MM.1S (cell line): Measurements from ENCODE around the gene DIRAS2.

ENCODE experiments used
- DNase-seq: peaks from one replicate; pipeline ENCODE4 v3.0.0-alpha.2; 2015
- H2AFZ ChIP-seq: fragments of 300-600 bp; sonication (generic); 2 replicates; pipeline ENCODE4 v1.6.0; 2016; ENCODE audit warnings: antibody characterized with exemption, low read length
- H3F3A ChIP-seq: fragments of 300-600 bp; sonication (generic); 2 replicates; pipeline ENCODE4 v1.6.1; 2016; ENCODE audit warnings: mild to moderate bottlenecking, antibody characterized with exemption, low read length, moderate library complexity, mixed read lengths; ENCODE audit not compliant: insufficient read depth
- H3K27ac ChIP-seq: fragments of 300-600 bp; sonication (generic); 2 replicates; pipeline ENCODE4 v1.5.1; 2016; ENCODE audit warnings: mild to moderate bottlenecking, low read length
- H3K27me3 ChIP-seq: fragments of 300-600 bp; sonication (generic); replicated peaks from 2 replicates; pipeline ENCODE4 v1.6.0; 2016; ENCODE audit warnings: low read length; ENCODE audit not compliant: insufficient read depth
- H3K36me3 ChIP-seq: fragments of 300-600 bp; sonication (generic); replicated peaks from 2 replicates; pipeline ENCODE4 v1.6.1; 2016; ENCODE audit warnings: mild to moderate bottlenecking, low read length, mixed read lengths; ENCODE audit not compliant: insufficient read depth
- H3K4me1 ChIP-seq: fragments of 300-600 bp; sonication (generic); 2 replicates; pipeline ENCODE4 v1.6.1; 2016; ENCODE audit warnings: low read length, mixed read lengths
- H3K4me2 ChIP-seq: fragments of 300-600 bp; sonication (generic); 2 replicates; pipeline ENCODE4 v1.6.0; 2016; ENCODE audit warnings: low read depth, low read length
- H3K4me3 ChIP-seq: fragments of 300-600 bp; sonication (generic); 2 replicates; pipeline ENCODE4 v1.5.1; 2016; ENCODE audit warnings: low read length, mixed read lengths
- H3K79me2 ChIP-seq: fragments of 300-600 bp; sonication (generic); 2 replicates; pipeline ENCODE4 v1.6.1; 2016; ENCODE audit warnings: mixed run types, low read length, mixed read lengths
- H3K9ac ChIP-seq: fragments of 300-600 bp; sonication (generic); 2 replicates; pipeline ENCODE4 v1.6.1; 2016; ENCODE audit warnings: low read length, mixed read lengths
- H3K9me2 ChIP-seq: fragments of 300-600 bp; sonication (generic); replicated peaks from 2 replicates; pipeline ENCODE4 v1.6.1; 2016; ENCODE audit warnings: mild to moderate bottlenecking, low read length, mixed read lengths; ENCODE audit not compliant: insufficient read depth
- H3K9me3 ChIP-seq: fragments of 300-600 bp; sonication (generic); replicated peaks from 2 replicates; pipeline ENCODE4 v1.6.1; 2016; ENCODE audit warnings: mild to moderate bottlenecking, low read length, mixed read lengths; ENCODE audit not compliant: insufficient read depth
- H4K20me1 ChIP-seq: fragments of 300-600 bp; sonication (generic); 2 replicates; pipeline ENCODE4 v1.6.1; 2016; ENCODE audit warnings: mild to moderate bottlenecking, low read length, moderate library complexity, mixed read lengths; ENCODE audit not compliant: insufficient read depth
- CTCF ChIP-seq: fragments of 300-600 bp; sonication (generic); IDR thresholded peaks from 2 replicates; pipeline ENCODE4 v1.5.1; 2016; ENCODE audit warnings: antibody characterized with exemption, low read length, mixed read lengths
- EZH2 ChIP-seq: fragments of 300-600 bp; sonication (generic); optimal IDR thresholded peaks from 2 replicates; pipeline ENCODE3; 2017; ENCODE audit warnings: low read depth, mild to moderate bottlenecking, antibody characterized with exemption, low read length, mixed read lengths
- EZH2phosphoT487 ChIP-seq: fragments of 300-600 bp; sonication (generic); IDR thresholded peaks from 2 replicates; pipeline ENCODE4 v1.6.1; 2018; ENCODE audit warnings: antibody characterized with exemption, low read length

Gene DIRAS2

GRCh38 chr9:90611568-90611967 is 31.1 kb downstream of the DIRAS2 start:
- Histone ChIP-seq H3K36me3 (no peaks in the 10 kb centered on the region), H3K27ac (no peak overlapping the region), H3K9me3 (no peaks in the 10 kb centered on the region), H3F3A (no peaks in the 10 kb centered on the region), H2AFZ (no peak overlapping the region), H4K20me1 (no peaks in the 10 kb centered on the region), H3K27me3 (no peaks in the 10 kb centered on the region), H3K4me3 (no peak overlapping the region), H3K79me2 (no peaks in the 10 kb centered on the region), H3K9me2 (no peaks in the 10 kb centered on the region), H3K4me1 (no peaks in the 10 kb centered on the region), H3K4me2 (no peak overlapping the region), H3K9ac (no peak overlapping the region)
- TF ChIP-seq EZH2phosphoT487 = no peak
- TF ChIP-seq CTCF = no peak
- no peak for TF ChIP-seq EZH2
- DNase-seq = no peak

GRCh38 chr9:90611121-90611520 is 31.5 kb downstream of the DIRAS2 start:
- H2AFZ ChIP-seq = no peak overlapping the region
- no peak overlapping the region for H3K9ac ChIP-seq
- H3K9me2 ChIP-seq = no peaks in the 10 kb centered on the region
- no peaks in the 10 kb centered on the region for H3F3A ChIP-seq
- H3K4me3 ChIP-seq = no peak overlapping the region
- no peaks in the 10 kb centered on the region for H3K9me3 ChIP-seq
- no peaks in the 10 kb centered on the region for H4K20me1 ChIP-seq
- H3K4me1 ChIP-seq = no peaks in the 10 kb centered on the region
- H3K36me3 ChIP-seq = no peaks in the 10 kb centered on the region
- no peak overlapping the region for H3K27ac ChIP-seq
- no peak for DNase-seq
- H3K79me2 ChIP-seq = no peaks in the 10 kb centered on the region
- H3K4me2 ChIP-seq = no peak overlapping the region
- H3K27me3 ChIP-seq = no peaks in the 10 kb centered on the region
- TF ChIP-seq CTCF (no peak), EZH2phosphoT487 (no peak)

- TF ChIP-seq CTCF = no peak
- TF ChIP-seq EZH2phosphoT487 = no peak
- no peak for TF ChIP-seq EZH2
- Histone ChIP-seq H3K27me3 (no peaks in the 10 kb centered on the region), H3K4me2 (no peak overlapping the region), H3K4me3 (no peak overlapping the region), H3F3A (no peaks in the 10 kb centered on the region), H4K20me1 (no peaks in the 10 kb centered on the region), H3K36me3 (no peaks in the 10 kb centered on the region), H3K79me2 (no peaks in the 10 kb centered on the region), H3K9ac (no peak overlapping the region), H3K9me2 (no peaks in the 10 kb centered on the region), H3K27ac (no peak overlapping the region), H3K9me3 (no peaks in the 10 kb centered on the region), H2AFZ (no peak overlapping the region), H3K4me1 (no peaks in the 10 kb centered on the region)
- no peak for DNase-seq
Measured at GRCh38 chr9:90607701-90608516, 34.7 kb downstream of the DIRAS2 start.
